HepG2 (cell line): ENCODE measurements around the gene INHA. TPM values are rescaled to one million over a fixed set of nuclear protein-coding genes. Genes with fewer than 3 reads are reported as not detected.

ENCODE experiments used
- AGO2 ChIP-seq: fragments of 200-400 bp; formaldehyde crosslinking; optimal IDR thresholded peaks from 2 replicates; pipeline ENCODE3; 2017; ENCODE audit warnings: mild to moderate bottlenecking, low read depth, low read length, moderate library complexity
- AKAP8 ChIP-seq: sonication (generic); formaldehyde crosslinking; IDR thresholded peaks from 2 replicates; pipeline ENCODE4 v1.5.1; 2020; ENCODE audit warnings: mild to moderate bottlenecking, missing genetic modification reagents
- CBX2 ChIP-seq, 2 experiments: fragments of 200-600 bp in 1 of 2; sonication (generic); formaldehyde crosslinking in 1 of 2; IDR thresholded peaks; 2 replicates each; pipeline versions ENCODE4 v1.7.0 to v1.8.1; 2018 to 2022; ENCODE audit warnings: low read depth in 2 of 2, low read length in 1 of 2, mild to moderate bottlenecking in 1 of 2, missing genetic modification reagents in 1 of 2
- FIP1L1 ChIP-seq: fragments of 200-400 bp; formaldehyde crosslinking; IDR thresholded peaks from 2 replicates; pipeline ENCODE4 v1.6.1; 2018; ENCODE audit warnings: low read depth, mild to moderate bottlenecking, low read length, moderate library complexity, borderline replicate concordance; ENCODE audit not compliant: insufficient read depth
- GLI4 ChIP-seq: sonication (generic); formaldehyde crosslinking; IDR thresholded peaks from 2 replicates; pipeline ENCODE4 v1.5.1; 2020; ENCODE audit warnings: missing genetic modification reagents, mild to moderate bottlenecking, moderate library complexity, borderline replicate concordance
- MED13 ChIP-seq: sonication (generic); formaldehyde crosslinking; IDR thresholded peaks from 2 replicates; pipeline ENCODE4 v1.5.0; 2020; ENCODE audit warnings: missing genetic modification reagents
- PRPF4 ChIP-seq: fragments of 200-400 bp; formaldehyde crosslinking; IDR thresholded peaks from 2 replicates; pipeline ENCODE4 v1.6.1; 2016; ENCODE audit warnings: low read length, low read depth; ENCODE audit not compliant: poor library complexity, severe bottlenecking
- SMC3 ChIP-seq: IDR thresholded peaks from 2 replicates; pipeline ENCODE4 v1.6.1; 2011; ENCODE audit warnings: low read length, improper control_type of control experiment
- SP4 ChIP-seq: sonication (generic); formaldehyde crosslinking; IDR thresholded peaks from 2 replicates; pipeline ENCODE4 v1.8.1; 2023; ENCODE audit warnings: mild to moderate bottlenecking, missing genetic modification reagents
- ZNF124 ChIP-seq: sonication (generic); formaldehyde crosslinking; IDR thresholded peaks from 2 replicates; pipeline ENCODE4 v1.4.0; 2020; ENCODE audit warnings: missing genetic modification reagents
- ZNF350 ChIP-seq: sonication (generic); formaldehyde crosslinking; IDR thresholded peaks from 2 replicates; pipeline ENCODE4 v1.4.0; 2020; ENCODE audit warnings: mild to moderate bottlenecking, low read depth, missing genetic modification reagents, borderline replicate concordance
- ZNF569 ChIP-seq: sonication (generic); formaldehyde crosslinking; IDR thresholded peaks from 2 replicates; pipeline ENCODE4 v1.5.0; 2020; ENCODE audit warnings: mild to moderate bottlenecking, missing genetic modification reagents, moderate library complexity, borderline replicate concordance
- ZNF670 ChIP-seq: sonication (generic); formaldehyde crosslinking; IDR thresholded peaks from 2 replicates; pipeline ENCODE4 v1.8.0; 2022; ENCODE audit warnings: mild to moderate bottlenecking, missing genetic modification reagents, borderline replicate concordance
- ZNF768 ChIP-seq: sonication (generic); formaldehyde crosslinking; IDR thresholded peaks from 2 replicates; pipeline ENCODE4 v1.4.0; 2020; ENCODE audit warnings: missing genetic modification reagents
- polyA plus RNA-seq, 8 experiments: library from polyadenylated mRNA; depleted of rRNA in 3 of 8; stranded (reverse) in 7 of 8; unstranded in 1 of 8; fragments of >200 nt; fragmentation: Illumina TruSeq in 4 of 8; extraction: Trizol in 4 of 8; gene quantifications; 2 replicates each; pipeline versions ENCODE4 v1.2.1 to v1.2.3, GENCODE V29; 2011 to 2016; ENCODE audit warnings: low read depth in 4 of 8, missing spikeins in 1 of 8, mixed read lengths in 1 of 8; ENCODE audit not compliant: insufficient read depth in 1 of 8
- total RNA-seq, 5 experiments: library from RNA; depleted of rRNA; stranded (reverse); fragments of >200 nt; fragmentation: Illumina TruSeq; extraction: Trizol; gene quantifications; 2 replicates each; pipeline ENCODE4 v1.2.3, GENCODE V29; 2016; ENCODE audit warnings: low read depth in 1 of 5
- TF ChIP-seq, protein P1 (sequence below): sonication (generic); formaldehyde crosslinking; IDR thresholded peaks from 2 replicates; pipeline ENCODE4 v1.9.0; 2021; ENCODE audit warnings: missing genetic modification reagents, borderline replicate concordance
- TF ChIP-seq, protein P2 (sequence below): sonication (generic); formaldehyde crosslinking; IDR thresholded peaks from 2 replicates; pipeline ENCODE4 v1.5.0; 2020; ENCODE audit warnings: mild to moderate bottlenecking, missing genetic modification reagents

INHA gene
- total and polyA plus RNA-seq, 2 of the 13 experiments (the other 11 are each of a cell fraction or from before 2014, with no cell fraction given): 4.1 to 15.2 TPM

GRCh38 chr2:219543596-219544358 lies 28.3 kb upstream of the INHA start, which contains the start of the genes CHPF and TMEM198 (continued):
- TF ChIP-seq SMC3 (no peak; the same call in 1 of the 2 replicates), PRPF4 (no peak), FIP1L1 (no peak), ZNF350 (CRISPR knock-in tag) (peak; percentile 74; the same call in 1 of the 2 replicates), ZNF569 (CRISPR knock-in tag) (0 out of 2 replicates have a peak, but pooled peaks have one; percentile 47), ZNF670 (CRISPR knock-in tag) (peak; percentile 54; the same call in 1 of the 2 replicates), AGO2 (peak; percentile 31), MED13 (CRISPR knock-in tag) (peak; percentile 94), CBX2 (IDR thresholded peaks at IDR 0.05; ENCODE audit: low read depth, low read length) (no peak), CBX2 (CRISPR knock-in tag; IDR thresholded peaks at IDR 0.05; ENCODE audit: low read depth) (0 out of 2 replicates have a peak, but pooled peaks have one; percentile 46), ZNF768 (CRISPR knock-in tag) (peak; percentile 56; the same call in 1 of the 2 replicates), AKAP8 (peak; percentile 79), SP4 (CRISPR knock-in tag) (peak; percentile 99), ZNF124 (CRISPR knock-in tag) (0 out of 2 replicates have a peak, but pooled peaks have one; percentile 54), GLI4 (CRISPR knock-in tag) (peak; percentile 31; the same call in 1 of the 2 replicates)
- TF ChIP-seq, protein P1, sequence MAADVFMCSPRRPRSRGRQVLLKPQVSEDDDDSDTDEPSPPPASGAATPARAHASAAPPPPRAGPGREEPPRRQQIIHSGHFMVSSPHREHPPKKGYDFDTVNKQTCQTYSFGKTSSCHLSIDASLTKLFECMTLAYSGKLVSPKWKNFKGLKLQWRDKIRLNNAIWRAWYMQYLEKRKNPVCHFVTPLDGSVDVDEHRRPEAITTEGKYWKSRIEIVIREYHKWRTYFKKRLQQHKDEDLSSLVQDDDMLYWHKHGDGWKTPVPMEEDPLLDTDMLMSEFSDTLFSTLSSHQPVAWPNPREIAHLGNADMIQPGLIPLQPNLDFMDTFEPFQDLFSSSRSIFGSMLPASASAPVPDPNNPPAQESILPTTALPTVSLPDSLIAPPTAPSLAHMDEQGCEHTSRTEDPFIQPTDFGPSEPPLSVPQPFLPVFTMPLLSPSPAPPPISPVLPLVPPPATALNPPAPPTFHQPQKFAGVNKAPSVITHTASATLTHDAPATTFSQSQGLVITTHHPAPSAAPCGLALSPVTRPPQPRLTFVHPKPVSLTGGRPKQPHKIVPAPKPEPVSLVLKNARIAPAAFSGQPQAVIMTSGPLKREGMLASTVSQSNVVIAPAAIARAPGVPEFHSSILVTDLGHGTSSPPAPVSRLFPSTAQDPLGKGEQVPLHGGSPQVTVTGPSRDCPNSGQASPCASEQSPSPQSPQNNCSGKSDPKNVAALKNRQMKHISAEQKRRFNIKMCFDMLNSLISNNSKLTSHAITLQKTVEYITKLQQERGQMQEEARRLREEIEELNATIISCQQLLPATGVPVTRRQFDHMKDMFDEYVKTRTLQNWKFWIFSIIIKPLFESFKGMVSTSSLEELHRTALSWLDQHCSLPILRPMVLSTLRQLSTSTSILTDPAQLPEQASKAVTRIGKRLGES: peak; percentile 80; the same call in 1 of the 2 replicates
- TF ChIP-seq, protein P2, sequence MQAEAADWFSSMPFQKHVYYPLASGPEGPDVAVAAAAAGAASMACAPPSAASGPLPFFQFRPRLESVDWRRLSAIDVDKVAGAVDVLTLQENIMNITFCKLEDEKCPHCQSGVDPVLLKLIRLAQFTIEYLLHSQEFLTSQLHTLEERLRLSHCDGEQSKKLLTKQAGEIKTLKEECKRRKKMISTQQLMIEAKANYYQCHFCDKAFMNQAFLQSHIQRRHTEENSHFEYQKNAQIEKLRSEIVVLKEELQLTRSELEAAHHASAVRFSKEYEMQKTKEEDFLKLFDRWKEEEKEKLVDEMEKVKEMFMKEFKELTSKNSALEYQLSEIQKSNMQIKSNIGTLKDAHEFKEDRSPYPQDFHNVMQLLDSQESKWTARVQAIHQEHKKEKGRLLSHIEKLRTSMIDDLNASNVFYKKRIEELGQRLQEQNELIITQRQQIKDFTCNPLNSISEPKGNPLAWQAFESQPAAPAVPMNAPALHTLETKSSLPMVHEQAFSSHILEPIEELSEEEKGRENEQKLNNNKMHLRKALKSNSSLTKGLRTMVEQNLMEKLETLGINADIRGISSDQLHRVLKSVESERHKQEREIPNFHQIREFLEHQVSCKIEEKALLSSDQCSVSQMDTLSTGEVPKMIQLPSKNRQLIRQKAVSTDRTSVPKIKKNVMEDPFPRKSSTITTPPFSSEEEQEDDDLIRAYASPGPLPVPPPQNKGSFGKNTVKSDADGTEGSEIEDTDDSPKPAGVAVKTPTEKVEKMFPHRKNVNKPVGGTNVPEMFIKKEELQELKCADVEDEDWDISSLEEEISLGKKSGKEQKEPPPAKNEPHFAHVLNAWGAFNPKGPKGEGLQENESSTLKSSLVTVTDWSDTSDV: no peak; the same call in 1 of the 2 replicates
